Thyroid gland (tissue), 4 donors: ENCODE data around the gene INVS. TPM values are rescaled to one million over a fixed set of nuclear protein-coding genes. Genes with fewer than 3 reads are reported as not detected.

Experiments used
- DNase-seq, 2 donors: peaks; one replicate each; pipeline ENCODE4 v3.0.0-alpha.2; 2019
- H3K27ac ChIP-seq, 3 donors: fragments of 200-600 bp; sonication (generic); 1 replicate in 2 of 3; 2 replicates in 1 of 3; pipeline ENCODE4 v1.5.1; 2016 to 2019; ENCODE audit warnings: mild to moderate bottlenecking in 1 of 3, moderate library complexity in 1 of 3
- H3K27me3 ChIP-seq: fragments of 200-600 bp; sonication (generic); one replicate; pipeline ENCODE4 v1.5.1; 2019
- H3K36me3 ChIP-seq, 2 donors: fragments of 200-600 bp; sonication (generic); one replicate each; pipeline ENCODE4 v1.5.1; 2016 to 2019
- H3K4me1 ChIP-seq, 2 donors: fragments of 200-600 bp; sonication (generic); one replicate each; pipeline ENCODE4 v1.5.1; 2017 to 2019
- H3K4me3 ChIP-seq, 3 donors: fragments of 200-600 bp; sonication (generic); replicated peaks in 1 of 3; 1 replicate in 2 of 3; 2 replicates in 1 of 3; pipeline ENCODE4 v1.5.1; 2016; ENCODE audit warnings: mild to moderate bottlenecking in 1 of 3
- H3K9me3 ChIP-seq: fragments of 200-600 bp; sonication (generic); one replicate; pipeline ENCODE4 v1.5.1; 2017
- CTCF ChIP-seq, 6 experiments: fragments of 200-600 bp in 3 of 6; fragments of 450-650 bp in 3 of 6; sonication (generic) in 3 of 6; IDR thresholded peaks; one replicate each; pipeline ENCODE4 v1.5.1; 2016 to 2019; ENCODE audit warnings: antibody characterized with exemption in 6 of 6, mild to moderate bottlenecking in 2 of 6, inconsistent platforms in 1 of 6, moderate library complexity in 1 of 6
- POLR2A ChIP-seq, 2 donors: fragments of 450-650 bp; IDR thresholded peaks; one replicate each; pipeline ENCODE4 v1.6.1; 2017; ENCODE audit warnings: antibody characterized with exemption in 2 of 2, mild to moderate bottlenecking in 2 of 2, moderate library complexity in 1 of 2
- WGBS, 2 donors: methylation state at CpG; one replicate each; pipeline ENCODE4 v1.1.5; 2017; 5-methylcytosine and 5-hydroxymethylcytosine counted together
- intact Hi-C: fragments of 100-400 bp; cut with DNase I; formaldehyde crosslinking; loops from one replicate; pipeline ENCODE4 v1.15.1; 2023
- total RNA-seq, 4 donors: library from RNA; depleted of rRNA; stranded (reverse); fragments of >200 nt; gene quantifications; one replicate each; pipeline ENCODE4 v1.2.3, GENCODE V29; 2016

Gene INVS
- total RNA-seq, 4 donors from 2014 or later: 37.0 to 56.6 (median 45.6) TPM

DNA sequence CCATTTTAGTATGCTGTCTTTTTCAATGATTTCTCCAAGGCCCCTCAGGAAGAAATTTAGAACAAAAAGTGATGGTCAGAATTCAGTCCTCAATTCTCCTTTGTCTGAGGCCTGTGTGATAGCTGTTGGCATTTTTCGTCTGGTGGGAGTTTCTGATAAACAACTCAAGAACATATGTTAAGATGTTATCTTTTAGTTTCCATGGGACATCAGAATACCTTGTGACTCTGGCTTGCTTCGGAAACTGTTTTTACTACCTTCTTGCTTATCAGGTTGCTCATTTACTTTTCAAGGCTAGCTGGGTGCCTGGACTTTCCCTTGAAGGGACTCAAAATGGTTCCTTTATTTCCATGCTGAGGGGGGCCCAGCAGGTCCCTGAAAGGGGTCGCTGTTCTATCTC, 97.2 kb downstream of the INVS start:
- Histone ChIP-seq H3K9me3 (no peaks in the 10 kb centered on the region), H3K27ac (no peak overlapping the region), H3K36me3 (no peaks in the 10 kb centered on the region), H3K27me3 (no peaks in the 10 kb centered on the region), H3K4me1 (no peaks in the 10 kb centered on the region), H3K4me3 (no peak overlapping the region)
- 92 to 94% methylated on average over 3 of the region's 3 CpGs for WGBS, 2 donors
- DNase-seq: no peak
- TF ChIP-seq POLR2A (IDR thresholded peaks at IDR 0.05): no peak
- TF ChIP-seq CTCF (IDR thresholded peaks at IDR 0.05): no peak
- intact Hi-C loops: no loop called here

GRCh38 chr9:100196828-100197227, 97.8 kb downstream of the INVS start:
- H3K27ac ChIP-seq: no peak overlapping the region
- no peak overlapping the region for H3K4me3 ChIP-seq
- no peaks in the 10 kb centered on the region for H3K4me1 ChIP-seq
- intact Hi-C loops: no loop called here
- no peaks in the 10 kb centered on the region for H3K27me3 ChIP-seq
- 29 to 55% methylated on average over 1 of the region's 1 CpG for WGBS, 2 donors
- H3K36me3 ChIP-seq: no peaks in the 10 kb centered on the region
- DNase-seq: no peak
- H3K9me3 ChIP-seq: no peaks in the 10 kb centered on the region
- no peak for TF ChIP-seq CTCF (IDR thresholded peaks at IDR 0.05)
- TF ChIP-seq POLR2A (IDR thresholded peaks at IDR 0.05): no peak

GRCh38 chr9:100197553-100197952, 98.5 kb downstream of the INVS start:
- Histone ChIP-seq H3K9me3 (no peaks in the 10 kb centered on the region), H3K27me3 (no peaks in the 10 kb centered on the region), H3K36me3 (no peaks in the 10 kb centered on the region), H3K4me1 (no peaks in the 10 kb centered on the region), H3K4me3 (no peak overlapping the region), H3K27ac (no peak overlapping the region)
- no peak for DNase-seq
- intact Hi-C loops: no loop called here
- TF ChIP-seq CTCF (IDR thresholded peaks at IDR 0.05): no peak
- no peak for TF ChIP-seq POLR2A (IDR thresholded peaks at IDR 0.05)

DNA sequence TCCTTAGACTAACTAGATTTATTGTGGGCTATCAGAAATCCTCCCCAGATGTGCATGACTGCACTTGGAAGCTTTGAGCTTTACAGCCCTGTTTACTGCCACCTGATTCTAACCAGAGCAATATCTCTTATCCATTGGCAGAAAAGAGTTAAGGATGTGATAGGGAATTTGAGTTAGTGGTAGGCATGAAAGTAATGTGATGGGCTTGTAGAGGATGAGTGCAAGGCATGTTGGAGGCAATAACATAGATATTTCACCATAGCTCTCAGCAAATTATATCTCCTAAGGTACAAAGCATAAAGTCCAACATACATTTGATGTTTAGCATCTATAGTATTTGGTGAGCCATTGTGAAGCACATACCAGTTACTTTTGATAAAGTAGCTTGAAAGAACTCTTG, 103.8 kb downstream of the INVS start:
- Histone ChIP-seq H3K27ac (no peak overlapping the region), H3K36me3 (no peaks in the 10 kb centered on the region), H3K4me3 (no peak overlapping the region), H3K4me1 (no peaks in the 10 kb centered on the region), H3K9me3 (no peaks in the 10 kb centered on the region), H3K27me3 (no peaks in the 10 kb centered on the region)
- TF ChIP-seq POLR2A (IDR thresholded peaks at IDR 0.05) (no peak), CTCF (IDR thresholded peaks at IDR 0.05) (no peak)
- intact Hi-C loops: no loop called here
- DNase-seq: no peak

- TF ChIP-seq POLR2A (IDR thresholded peaks at IDR 0.05) (no peak), CTCF (IDR thresholded peaks at IDR 0.05) (no peak)
- intact Hi-C loops: no loop called here
Observed at GRCh38 chr9:100204796-100205195, 105.8 kb downstream of the INVS start.

More at GRCh38 chr9:100204796-100205195, 105.8 kb downstream of the INVS start:
- WGBS, 2 donors: 86 to 90% methylated on average over 3 of the region's 3 CpGs
- no peak for DNase-seq
- H3K36me3 ChIP-seq: no peaks in the 10 kb centered on the region
- no peak overlapping the region for H3K27ac ChIP-seq
- no peaks in the 10 kb centered on the region for H3K27me3 ChIP-seq
- H3K9me3 ChIP-seq: no peaks in the 10 kb centered on the region
- H3K4me1 ChIP-seq: no peaks in the 10 kb centered on the region
- H3K4me3 ChIP-seq: no peak overlapping the region
